RCC 7860 (cell line): ENCODE results near the gene MN1.

Source experiments
- DNase-seq: peaks from one replicate; pipeline ENCODE4 v3.0.0-alpha.2; 2015; ENCODE audit warnings: low spot score
- FAIRE-seq: peaks from 2 replicates; lab custom pipeline; 2012; peaks lifted over from hg19 to GRCh38; lab: Jason Lieb, UNC

The MN1 gene

GRCh38 chr22:27800250-27801201, 1.0 kb downstream of the MN1 start:
- FAIRE-seq = no peak
- DNase-seq = no peak

GRCh38 chr22:27799827-27800249, 1.7 kb downstream of the MN1 start:
- FAIRE-seq (no peak), DNase-seq (no peak)

- DNase-seq (no peak), FAIRE-seq (no peak)
Measured at GRCh38 chr22:27799015-27799826, 2.3 kb downstream of the MN1 start.

- DNase-seq (no peak), FAIRE-seq (no peak)
Measured at GRCh38 chr22:27798511-27799014, 3.0 kb downstream of the MN1 start.

GRCh38 chr22:27797520-27798391, 3.8 kb downstream of the MN1 start:
- DNase-seq = no peak
- FAIRE-seq = no peak

- DNase-seq = no peak
- no peak for FAIRE-seq
Measured at GRCh38 chr22:27796829-27797519, 4.6 kb downstream of the MN1 start.

GRCh38 chr22:27795696-27796517, 5.6 kb downstream of the MN1 start:
- FAIRE-seq (no peak), DNase-seq (no peak)

- FAIRE-seq (no peak), DNase-seq (no peak)
Measured at GRCh38 chr22:27795053-27795452, 6.5 kb downstream of the MN1 start.

GRCh38 chr22:27794226-27794625, 7.3 kb downstream of the MN1 start:
- DNase-seq (no peak), FAIRE-seq (no peak)

GRCh38 chr22:27793576-27793975, 8.0 kb downstream of the MN1 start:
- DNase-seq = no peak
- no peak for FAIRE-seq

- FAIRE-seq (no peak), DNase-seq (no peak)
Measured at GRCh38 chr22:27792452-27793161, 8.9 kb downstream of the MN1 start.

GRCh38 chr22:27791859-27792241, 9.7 kb downstream of the MN1 start:
- no peak for DNase-seq
- no peak for FAIRE-seq

GRCh38 chr22:27791159-27791858, 10.2 kb downstream of the MN1 start:
- DNase-seq (no peak), FAIRE-seq (no peak)

- FAIRE-seq (no peak), DNase-seq (no peak)
Measured at GRCh38 chr22:27790376-27791158, 11.0 kb downstream of the MN1 start.

GRCh38 chr22:27788500-27789288, 12.9 kb downstream of the MN1 start:
- FAIRE-seq (no peak), DNase-seq (no peak)

- no peak for FAIRE-seq
- no peak for DNase-seq
Measured at GRCh38 chr22:27786965-27787364, 14.6 kb downstream of the MN1 start.
